T1000 (cell line): Measurements from ENCODE around the gene RPL39L.

Source experiments
- DNase-seq: peaks from one replicate; lab custom pipeline; 2025; ENCODE audit warnings: mixed read lengths; lab: John Stamatoyannopoulos, UW

RPL39L gene

GRCh38 chr3:187093320-187093719, 46.0 kb downstream of the RPL39L start:
- no peak for DNase-seq

GRCh38 chr3:187088701-187089100, 50.6 kb downstream of the RPL39L start:
- no peak for DNase-seq

- no peak for DNase-seq
Measured at GRCh38 chr3:187086831-187087230, 52.5 kb downstream of the RPL39L start.

GRCh38 chr3:187085933-187086332, 53.4 kb downstream of the RPL39L start:
- DNase-seq: no peak

DNA sequence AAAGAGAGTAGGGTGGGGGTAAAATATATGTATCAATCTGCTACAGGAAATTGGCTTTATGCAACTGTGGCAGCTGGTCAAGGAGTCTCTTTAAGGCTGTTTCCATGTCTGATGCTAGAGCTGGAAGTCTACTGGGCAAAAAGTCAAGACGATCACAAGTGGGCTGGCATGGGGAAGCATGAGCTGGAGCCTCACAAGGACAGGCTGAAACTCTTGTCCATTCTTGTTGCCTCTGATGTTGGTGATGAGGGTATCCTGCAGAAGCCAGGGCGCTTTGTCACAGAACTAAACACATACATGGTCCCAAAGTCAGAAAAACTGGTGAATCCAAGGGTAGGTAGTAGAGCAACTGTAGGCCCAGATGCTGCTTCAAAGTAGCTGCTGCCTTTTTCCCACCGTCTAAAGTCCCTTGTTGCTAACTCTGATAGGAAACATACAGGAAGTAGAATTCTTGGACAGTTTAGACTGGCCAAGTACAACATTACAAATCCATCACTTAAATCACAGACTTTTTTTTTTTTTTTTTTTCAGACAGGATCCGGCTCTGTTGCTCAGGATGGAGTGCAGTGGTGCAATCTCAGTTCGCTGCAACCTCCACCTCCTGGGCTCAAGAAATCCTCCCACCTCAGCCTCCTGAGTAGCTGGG, 54.2 kb downstream of the RPL39L start:
- DNase-seq: no peak

DNA sequence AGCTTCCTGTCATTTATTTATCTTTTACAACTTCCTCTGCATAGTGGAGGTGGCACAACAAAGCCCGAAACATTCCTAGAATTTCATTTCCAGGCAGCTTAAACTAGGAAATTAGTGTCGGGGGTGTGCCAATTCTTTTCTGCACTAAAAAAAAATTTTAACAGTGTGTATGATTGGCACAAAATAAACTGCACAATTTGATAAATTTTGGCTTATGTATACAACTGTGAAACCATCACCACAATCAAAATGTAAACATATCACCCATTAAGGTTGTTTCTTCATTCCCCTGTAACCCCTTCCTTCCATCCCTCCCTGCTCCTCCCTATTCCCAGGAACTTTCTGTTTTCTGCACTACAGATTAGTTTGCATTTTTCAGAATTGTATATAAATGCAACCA, 54.7 kb downstream of the RPL39L start:
- DNase-seq: no peak

DNA sequence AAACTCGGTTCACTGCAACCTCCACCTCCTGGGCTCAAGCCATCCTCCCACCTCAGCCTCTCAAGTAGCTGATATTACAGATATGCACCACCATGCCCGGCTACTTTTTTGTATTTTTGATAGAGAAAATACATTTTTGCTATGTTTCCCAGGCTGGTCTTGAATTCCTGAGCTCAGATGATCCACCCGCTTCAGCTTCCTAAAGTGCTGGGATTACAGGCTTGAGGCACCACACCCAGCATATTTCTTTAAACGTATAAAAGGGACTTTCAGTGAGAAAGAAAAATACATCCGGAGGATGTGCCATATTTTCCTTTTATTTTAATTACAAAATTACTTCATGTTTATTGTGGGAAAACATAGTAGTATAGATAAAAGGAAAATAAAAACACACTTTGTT, 55.2 kb downstream of the RPL39L start:
- no peak for DNase-seq

DNA sequence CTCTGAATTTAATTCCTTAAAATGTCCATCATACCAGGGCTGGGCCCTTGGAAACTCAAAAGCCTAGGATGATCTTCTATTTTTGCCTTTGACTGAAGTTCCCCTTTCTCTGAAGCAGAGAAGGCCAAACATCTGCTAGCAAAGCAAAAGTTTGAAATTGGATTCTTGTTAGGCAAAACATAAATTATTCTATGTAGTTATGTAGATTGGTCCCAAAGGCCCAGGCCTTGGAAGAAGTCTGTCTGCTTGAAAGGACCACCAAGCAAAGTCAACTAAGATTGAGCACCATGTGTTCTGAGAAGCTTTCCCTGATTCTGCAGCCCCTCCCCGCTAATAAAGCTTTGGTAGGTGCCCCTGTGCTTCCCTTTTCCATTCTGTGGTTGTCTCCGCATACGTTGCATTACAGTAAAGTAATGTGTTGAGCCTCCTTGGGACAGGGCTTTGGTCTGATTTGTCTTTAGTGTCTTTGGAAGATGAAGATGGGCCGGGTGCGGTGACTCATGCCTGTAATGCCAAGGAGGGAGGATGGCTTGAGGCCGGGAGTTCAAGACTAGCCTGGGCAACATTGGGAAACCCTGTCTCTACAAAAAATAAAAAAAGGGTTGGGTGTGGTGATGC, 56.4 kb downstream of the RPL39L start:
- DNase-seq: no peak

- DNase-seq: no peak
Measured at GRCh38 chr3:187080799-187081450, 58.4 kb downstream of the RPL39L start.

- no peak for DNase-seq
Measured at GRCh38 chr3:187079090-187080022, 59.9 kb downstream of the RPL39L start.

DNA sequence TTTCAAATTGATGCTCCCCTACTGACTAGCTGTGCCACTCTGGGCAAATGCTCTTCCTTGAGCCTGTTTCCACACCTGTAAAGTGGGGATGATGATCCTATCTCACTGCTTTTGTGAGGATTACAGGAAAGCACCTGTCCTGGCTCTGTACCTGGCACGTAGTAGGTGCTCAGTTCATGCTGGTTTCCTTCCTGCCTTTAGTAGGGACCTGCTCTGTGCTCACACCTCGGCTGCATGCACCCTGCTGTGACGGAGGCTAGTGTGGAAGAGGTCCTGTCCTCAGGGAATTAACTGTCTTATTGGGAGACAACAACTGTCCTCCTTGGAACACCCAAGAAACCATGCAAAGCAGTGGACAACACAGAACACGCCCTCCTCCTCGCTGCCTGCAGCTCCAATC, 61.8 kb downstream of the RPL39L start:
- no peak for DNase-seq

GRCh38 chr3:187077085-187077484, 62.2 kb downstream of the RPL39L start:
- DNase-seq: no peak

- DNase-seq: no peak
Measured at GRCh38 chr3:187076297-187076696, 63.0 kb downstream of the RPL39L start.

DNA sequence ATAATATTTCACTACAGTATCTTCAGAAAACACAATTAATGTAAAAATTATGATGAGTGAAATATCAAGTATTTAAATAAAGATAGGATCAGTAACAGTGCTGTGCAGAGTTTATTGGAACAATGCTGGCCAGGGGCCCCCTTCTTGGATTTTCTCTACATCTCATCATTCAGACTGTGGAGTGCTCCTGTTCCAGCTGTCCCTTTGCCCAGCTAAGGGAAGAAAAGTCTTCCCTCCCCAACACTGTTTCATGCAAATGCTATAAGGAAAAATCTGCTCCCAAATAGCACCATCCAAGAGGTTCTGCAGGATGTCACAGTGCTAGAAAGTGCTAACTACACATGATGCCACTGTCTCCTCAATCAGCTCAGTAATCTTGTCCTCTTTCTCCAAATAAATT, 64.5 kb downstream of the RPL39L start:
- no peak for DNase-seq

- no peak for DNase-seq
Measured at GRCh38 chr3:187073581-187074098, 65.7 kb downstream of the RPL39L start.

DNA sequence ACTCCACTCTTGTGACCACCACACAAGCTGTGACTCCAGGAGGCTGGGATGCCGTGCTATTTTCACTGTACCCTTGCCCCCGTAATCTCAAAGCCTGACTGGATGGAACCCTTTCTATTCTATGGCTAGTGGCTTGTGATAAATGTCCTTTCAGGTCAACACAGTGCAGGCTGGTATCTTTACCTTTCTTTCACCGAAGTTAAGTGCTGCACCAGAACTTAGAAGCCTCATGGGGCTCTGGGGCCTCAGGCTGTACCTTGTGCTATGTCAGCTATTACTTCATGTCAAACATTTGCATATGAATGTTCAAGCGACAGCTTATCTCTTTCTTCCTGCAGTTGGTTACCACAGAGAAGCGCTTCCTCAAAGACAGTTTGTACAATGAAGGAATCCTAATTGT, 66.8 kb downstream of the RPL39L start:
- DNase-seq: no peak

GRCh38 chr3:187072102-187072501, 67.2 kb downstream of the RPL39L start:
- DNase-seq: no peak
